Activated B cell treated with CpG ODN at 0.5 μM for 24 hours (primary cell): ENCODE measurements around the gene CHKB. TPM values are rescaled to one million over a fixed set of nuclear protein-coding genes. Genes with fewer than 3 reads are reported as not detected.
"Not testable (repeated sequence)": the region's sequence is repeated elsewhere in the genome, so short reads cannot be mapped to it uniquely, and the experiment has no call there.

ENCODE experiments used
- ATAC-seq: fragments of 200-7000 bp; cut with Tn5 transposase; one replicate; pipeline ENCODE4 v1.10.0; 2021; ENCODE audit warnings: low read depth, mild to moderate bottlenecking, moderate library complexity
- CTCF ChIA-PET: fragments of 350-600 bp; sonication (Branson Sonifier 250); formaldehyde crosslinking; loops from one replicate; lab custom pipeline; 2021; ENCODE audit warnings: antibody characterized with exemption; lab: Charles Lee
- POLR2A ChIA-PET: fragments of 350-600 bp; sonication (Branson Sonifier 250); formaldehyde crosslinking; loops from one replicate; lab custom pipeline; 2021; ENCODE audit warnings: antibody characterized with exemption; lab: Charles Lee
- DNase-seq: peaks from one replicate; pipeline ENCODE4 v3.0.0; 2022
- H3K27ac Mint-ChIP-seq: one replicate; pipeline ENCODE4 v1.8.0; 2020; ENCODE audit warnings: mixed read lengths
- H3K27me3 Mint-ChIP-seq: one replicate; pipeline ENCODE4 v1.8.0; 2021; ENCODE audit warnings: mixed read lengths
- H3K36me3 Mint-ChIP-seq: one replicate; pipeline ENCODE4 v1.8.0; 2021; ENCODE audit warnings: low read depth, mixed read lengths
- H3K4me1 Mint-ChIP-seq: one replicate; pipeline ENCODE4 v1.8.0; 2021; ENCODE audit warnings: mixed read lengths
- H3K4me3 Mint-ChIP-seq: one replicate; pipeline ENCODE4 v1.8.0; 2020; ENCODE audit warnings: mild to moderate bottlenecking, mixed read lengths
- H3K9me3 Mint-ChIP-seq: one replicate; pipeline ENCODE4 v1.8.0; 2020; ENCODE audit warnings: mixed read lengths
- CTCF ChIP-seq: fragments of 200-600 bp; IDR thresholded peaks from one replicate; pipeline ENCODE4 v1.8.0; 2022; ENCODE audit warnings: antibody characterized with exemption, mild to moderate bottlenecking
- intact Hi-C: fragments of 100-400 bp; cut with micrococcal nuclease; formaldehyde crosslinking; loops from one replicate; pipeline ENCODE4 v1.15.1; 2024
- total RNA-seq: library from RNA; stranded (reverse); gene quantifications from 2 replicates; pipeline ENCODE4 v1.2.3, GENCODE V29; 2022

Gene CHKB
- total RNA-seq, 1 donor from 2014 or later: 158 TPM

GRCh38 chr22:50611341-50612060 is 28.9 kb upstream of the CHKB start:
- CTCF ChIA-PET: no interaction called here
- H3K4me3 Mint-ChIP-seq: no peak overlapping the region
- DNase-seq: no peak
- H3K4me1 Mint-ChIP-seq: no peaks in the 10 kb centered on the region
- ATAC-seq: no peak
- H3K36me3 Mint-ChIP-seq: no peaks in the 10 kb centered on the region
- POLR2A ChIA-PET: interaction anchor here (0.6 kb wide), 1 partner anchor 15 kb away, joined by 3 read pairs; no protein-coding TSS in a partner anchor
- no peak for TF ChIP-seq CTCF
- no peaks in the 10 kb centered on the region for H3K9me3 Mint-ChIP-seq
- peaks cover 37% of the 10 kb centered on the region for H3K27me3 Mint-ChIP-seq
- no peak overlapping the region for H3K27ac Mint-ChIP-seq
- intact Hi-C loops: no loop called here

GRCh38 chr22:50610581-50610980 is 27.9 kb upstream of the CHKB start:
- H3K4me1 Mint-ChIP-seq: no peaks in the 10 kb centered on the region
- H3K27me3 Mint-ChIP-seq: peaks cover 42% of the 10 kb centered on the region
- ATAC-seq (no peak), DNase-seq (no peak)
- no peak overlapping the region for H3K27ac Mint-ChIP-seq
- no peak overlapping the region for H3K4me3 Mint-ChIP-seq
- intact Hi-C loops: no loop called here
- POLR2A ChIA-PET: interaction anchor here (0.6 kb wide), 1 partner anchor 14 kb away, joined by 3 read pairs; no protein-coding TSS in a partner anchor
- no peaks in the 10 kb centered on the region for H3K36me3 Mint-ChIP-seq
- CTCF ChIA-PET: no interaction called here
- TF ChIP-seq CTCF: no peak
- H3K9me3 Mint-ChIP-seq: no peaks in the 10 kb centered on the region

GRCh38 chr22:50610041-50610451 is 27.4 kb upstream of the CHKB start:
- H3K27me3 Mint-ChIP-seq: peaks cover 42% of the 10 kb centered on the region
- no peak overlapping the region for H3K27ac Mint-ChIP-seq
- CTCF ChIA-PET: no interaction called here
- ATAC-seq (no peak), DNase-seq (no peak)
- POLR2A ChIA-PET: no interaction called here
- no peaks in the 10 kb centered on the region for H3K36me3 Mint-ChIP-seq
- H3K4me1 Mint-ChIP-seq: no peaks in the 10 kb centered on the region
- H3K4me3 Mint-ChIP-seq: no peak overlapping the region
- no peaks in the 10 kb centered on the region for H3K9me3 Mint-ChIP-seq
- intact Hi-C loops: no loop called here
- TF ChIP-seq CTCF: no peak

- no peak for ATAC-seq
- Mint-ChIP-seq H3K4me3 (no peak overlapping the region), H3K27ac (no peak overlapping the region), H3K27me3 (peaks cover 42% of the 10 kb centered on the region), H3K4me1 (no peaks in the 10 kb centered on the region), H3K36me3 (no peaks in the 10 kb centered on the region), H3K9me3 (no peaks in the 10 kb centered on the region)
- intact Hi-C loops: no loop called here
- POLR2A ChIA-PET: no interaction called here
- DNase-seq: no peak
- CTCF ChIA-PET: no interaction called here
- no peak for TF ChIP-seq CTCF
Observed at GRCh38 chr22:50609599-50609998, 26.9 kb upstream of the CHKB start.

- intact Hi-C loops: no loop called here
- no peaks in the 10 kb centered on the region for H3K9me3 Mint-ChIP-seq
- CTCF ChIA-PET: no interaction called here
- TF ChIP-seq CTCF: no peak
- POLR2A ChIA-PET: no interaction called here
- no peaks in the 10 kb centered on the region for H3K36me3 Mint-ChIP-seq
- ATAC-seq: no peak
- H3K27me3 Mint-ChIP-seq: peaks cover 42% of the 10 kb centered on the region
- no peaks in the 10 kb centered on the region for H3K4me1 Mint-ChIP-seq
- no peak overlapping the region for H3K4me3 Mint-ChIP-seq
- no peak for DNase-seq
- H3K27ac Mint-ChIP-seq: no peak overlapping the region
Observed at GRCh38 chr22:50608996-50609395, 26.3 kb upstream of the CHKB start.

- POLR2A ChIA-PET, intact Hi-C loops, DNase-seq, CTCF ChIA-PET, H3K27ac Mint-ChIP-seq, H3K4me3 Mint-ChIP-seq, H3K36me3 Mint-ChIP-seq, H3K9me3 Mint-ChIP-seq, H3K4me1 Mint-ChIP-seq, ATAC-seq: not testable (repeated sequence)
- H3K27me3 Mint-ChIP-seq: peaks cover 40% of the 10 kb centered on the region
Observed at GRCh38 chr22:50608058-50608840, 25.6 kb upstream of the CHKB start.
